Measurements from ENCODE around the gene MC5R. TPM values are rescaled to one million over a fixed set of nuclear protein-coding genes. Genes with fewer than 3 reads are reported as not detected.

Gene MC5R
- total RNA-seq, 2 donors from 2014 or later, result not detected

- no peak for TF ChIP-seq CTCF (IDR thresholded peaks at IDR 0.05)
- DNase-seq (ENCODE audit: low spot score) (no peak), ATAC-seq (ENCODE audit: insufficient number of reproducible peaks, low FRiP score, low read depth) (no peak)
- no peak overlapping the region for H3K4me3 ChIP-seq
- no peaks in the 10 kb centered on the region for H3K36me3 ChIP-seq
- H3K4me1 ChIP-seq (ENCODE audit: control insufficient read depth in 1 of 2, low read depth in 2 of 2), result no peaks in the 10 kb centered on the region
- no peaks in the 10 kb centered on the region for H3K27me3 ChIP-seq (replicated peaks; ENCODE audit: insufficient read depth)
- H3K9me3 ChIP-seq, result no peaks in the 10 kb centered on the region
- H3K27ac ChIP-seq, result no peak overlapping the region
Measured at GRCh38 chr18:13797157-13797611, 26.8 kb upstream of the MC5R start.

GRCh38 chr18:13799396-13799795 is 24.6 kb upstream of the MC5R start:
- DNase-seq (ENCODE audit: low spot score), result no peak
- H3K27me3 ChIP-seq (replicated peaks; ENCODE audit: insufficient read depth), result no peaks in the 10 kb centered on the region

GRCh38 chr18:13800505-13801259 is 23.3 kb upstream of the MC5R start:
- ATAC-seq (ENCODE audit: insufficient number of reproducible peaks, low FRiP score, low read depth), result no peak
- DNase-seq (ENCODE audit: low spot score), result peak; percentile 7
- Histone ChIP-seq H3K9me3 (no peaks in the 10 kb centered on the region), H3K36me3 (no peaks in the 10 kb centered on the region), H3K4me3 (peak overlapping the region; percentile 61), H3K4me1 (ENCODE audit: control insufficient read depth in 1 of 2, low read depth in 2 of 2) (no peaks in the 10 kb centered on the region), H3K27me3 (replicated peaks; ENCODE audit: insufficient read depth) (no peaks in the 10 kb centered on the region), H3K27ac (no peak overlapping the region)
- TF ChIP-seq CTCF (IDR thresholded peaks at IDR 0.05), result peak; percentile 49

More at GRCh38 chr18:13799396-13799795, 24.6 kb upstream of the MC5R start:
- Histone ChIP-seq H3K36me3 (no peaks in the 10 kb centered on the region), H3K27ac (no peak overlapping the region), H3K9me3 (no peaks in the 10 kb centered on the region), H3K4me3 (no peak overlapping the region), H3K4me1 (ENCODE audit: control insufficient read depth in 1 of 2, low read depth in 2 of 2) (no peaks in the 10 kb centered on the region)
- no peak for ATAC-seq (ENCODE audit: insufficient number of reproducible peaks, low FRiP score, low read depth)
- TF ChIP-seq CTCF (IDR thresholded peaks at IDR 0.05), result no peak

- DNase-seq (ENCODE audit: low spot score) (no peak), ATAC-seq (ENCODE audit: insufficient number of reproducible peaks, low FRiP score, low read depth) (no peak)
- no peaks in the 10 kb centered on the region for H3K9me3 ChIP-seq
- H3K36me3 ChIP-seq, result no peaks in the 10 kb centered on the region
- H3K27me3 ChIP-seq (replicated peaks; ENCODE audit: insufficient read depth), result no peaks in the 10 kb centered on the region
- H3K4me3 ChIP-seq, result peak overlapping the region; percentile 61
- H3K4me1 ChIP-seq (ENCODE audit: control insufficient read depth in 1 of 2, low read depth in 2 of 2), result no peaks in the 10 kb centered on the region
- TF ChIP-seq CTCF (IDR thresholded peaks at IDR 0.05), result no peak
- H3K27ac ChIP-seq, result no peak overlapping the region
Measured at GRCh38 chr18:13801260-13801601, 22.7 kb upstream of the MC5R start.

GRCh38 chr18:13804305-13804704 is 19.6 kb upstream of the MC5R start:
- Histone ChIP-seq H3K9me3 (no peaks in the 10 kb centered on the region), H3K27me3 (replicated peaks; ENCODE audit: insufficient read depth) (no peaks in the 10 kb centered on the region), H3K27ac (no peak overlapping the region), H3K36me3 (no peaks in the 10 kb centered on the region), H3K4me1 (ENCODE audit: control insufficient read depth in 1 of 2, low read depth in 2 of 2) (no peaks in the 10 kb centered on the region), H3K4me3 (no peak overlapping the region)
- TF ChIP-seq CTCF (IDR thresholded peaks at IDR 0.05), result no peak
- DNase-seq (ENCODE audit: low spot score) (no peak), ATAC-seq (ENCODE audit: insufficient number of reproducible peaks, low FRiP score, low read depth) (no peak)

Measured in thoracic aorta (tissue), 2 donors.